NCI-H69 (cell line): ENCODE results near the gene HDAC9.
A peak's percentile ranks its signal among the peaks of the same experiment; 100 is the strongest.

Experiments
- DNase-seq: peaks from one replicate; lab custom pipeline; 2025; lab: John Stamatoyannopoulos, UW

HDAC9 gene

DNA sequence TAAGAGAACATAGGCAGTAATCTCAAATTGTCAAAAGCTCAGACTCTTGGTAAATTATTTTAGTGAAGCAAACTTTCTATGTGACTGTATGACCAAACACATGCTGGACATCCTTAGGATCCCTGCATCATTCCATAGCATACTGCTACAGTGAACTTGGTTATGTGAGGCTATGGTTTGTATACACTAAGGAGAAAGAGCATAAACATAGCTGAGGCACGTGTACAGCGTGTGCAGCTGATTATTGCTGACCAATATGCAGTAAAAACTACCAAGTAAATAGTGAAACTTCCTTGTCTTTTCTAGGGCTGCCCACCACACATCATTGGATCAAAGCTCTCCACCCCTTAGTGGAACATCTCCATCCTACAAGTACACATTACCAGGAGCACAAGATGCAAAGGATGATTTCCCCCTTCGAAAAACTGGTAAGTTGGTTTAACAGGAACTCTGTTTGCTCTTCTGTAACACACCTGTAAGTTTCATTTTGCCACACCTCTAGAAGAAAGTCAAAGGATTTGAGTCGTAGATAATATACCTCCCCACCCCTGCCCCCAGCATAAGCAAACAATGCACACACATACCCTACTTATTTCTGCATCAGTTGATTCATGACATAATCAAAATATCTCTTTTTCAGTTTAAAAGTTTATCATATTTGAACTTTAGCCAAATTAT, 98.2 kb downstream of the HDAC9 start:
- DNase-seq = no peak

DNA sequence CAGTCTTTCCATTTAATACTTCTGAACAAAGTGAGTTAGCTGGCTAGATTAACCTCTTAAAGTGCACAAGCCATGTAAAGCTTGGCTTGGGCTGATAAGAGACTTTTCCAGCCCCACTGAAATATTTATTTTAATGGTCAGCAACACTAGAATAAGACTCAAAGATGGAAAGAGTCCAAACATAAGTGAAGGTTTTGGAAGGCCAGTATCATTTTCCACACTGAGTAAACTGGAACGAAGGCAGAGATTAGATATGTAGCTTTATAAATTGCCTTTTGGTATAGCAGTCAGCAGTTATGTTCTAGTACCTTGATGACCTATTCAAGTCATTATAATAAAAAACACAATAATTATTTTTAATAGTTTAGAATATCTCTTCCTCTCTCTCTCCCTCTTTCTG, 102.2 kb downstream of the HDAC9 start:
- DNase-seq = no peak

DNA sequence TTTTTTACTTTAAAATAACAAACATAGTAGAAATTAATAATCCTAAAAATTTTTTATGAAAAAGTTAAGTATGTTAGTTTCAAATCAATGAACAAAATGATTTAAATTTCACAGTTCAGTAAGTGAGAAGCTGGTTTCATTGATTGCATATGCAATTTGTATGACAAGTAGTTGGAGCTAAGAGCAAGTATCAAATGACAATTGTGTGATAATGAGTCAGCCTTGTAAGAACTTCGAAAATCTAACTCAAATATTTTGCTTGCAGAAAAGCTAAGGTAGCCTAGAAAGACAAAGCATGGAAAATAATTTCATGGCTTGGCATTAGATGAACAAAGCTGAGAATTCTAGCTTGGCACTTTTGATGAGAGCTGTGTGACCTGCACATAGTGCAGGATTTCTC, 111.5 kb downstream of the HDAC9 start:
- DNase-seq = peak; percentile 19

DNA sequence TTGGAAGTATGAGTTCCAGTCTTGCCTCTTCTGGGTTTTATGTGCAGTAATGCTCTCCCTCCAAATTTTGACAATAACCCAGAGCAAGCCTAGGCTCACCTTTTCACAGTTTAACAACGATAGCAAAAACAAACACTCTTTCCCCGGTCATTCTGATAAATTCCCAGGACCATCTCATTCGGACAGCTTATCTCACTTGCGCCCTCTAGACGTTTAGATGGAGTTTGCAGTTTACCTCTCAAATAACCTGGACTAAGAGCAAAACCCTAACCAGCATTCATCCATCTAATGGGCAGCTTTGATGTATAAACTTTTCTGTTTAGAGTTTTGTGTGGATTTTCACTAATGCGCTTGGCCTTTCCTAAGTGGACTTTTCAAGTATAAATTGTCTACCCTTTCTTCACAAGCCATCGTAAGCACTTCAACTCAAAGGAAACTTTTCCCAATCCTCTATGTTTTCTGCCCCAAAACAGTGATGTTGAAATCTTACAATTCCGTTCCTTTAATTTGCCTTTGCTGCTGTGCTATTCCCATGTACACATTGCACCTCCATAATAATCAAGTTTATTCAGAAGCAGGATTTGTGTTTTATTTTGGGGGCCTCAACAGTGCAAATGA, 114.9 kb downstream of the HDAC9 start:
- peak; percentile 64 for DNase-seq

DNA sequence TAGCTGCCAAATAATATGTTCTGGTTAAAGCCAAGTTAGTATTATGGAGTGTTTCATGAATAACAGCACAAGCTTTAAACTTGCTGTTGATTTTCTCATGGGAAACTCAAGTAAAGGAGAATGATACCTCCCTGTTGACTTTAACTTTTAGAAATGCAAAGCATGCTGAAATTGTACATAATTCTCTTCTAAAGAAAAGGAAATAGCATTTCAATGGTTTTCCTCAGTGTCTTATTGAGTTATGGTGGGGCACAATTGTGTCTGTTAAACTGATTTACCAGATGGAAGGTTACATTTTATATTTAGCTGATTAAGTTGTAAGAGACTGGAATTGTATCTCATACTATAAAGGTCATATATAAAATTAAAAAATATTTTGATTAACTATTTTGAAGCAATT, 119.3 kb downstream of the HDAC9 start:
- peak; percentile 24 for DNase-seq

DNA sequence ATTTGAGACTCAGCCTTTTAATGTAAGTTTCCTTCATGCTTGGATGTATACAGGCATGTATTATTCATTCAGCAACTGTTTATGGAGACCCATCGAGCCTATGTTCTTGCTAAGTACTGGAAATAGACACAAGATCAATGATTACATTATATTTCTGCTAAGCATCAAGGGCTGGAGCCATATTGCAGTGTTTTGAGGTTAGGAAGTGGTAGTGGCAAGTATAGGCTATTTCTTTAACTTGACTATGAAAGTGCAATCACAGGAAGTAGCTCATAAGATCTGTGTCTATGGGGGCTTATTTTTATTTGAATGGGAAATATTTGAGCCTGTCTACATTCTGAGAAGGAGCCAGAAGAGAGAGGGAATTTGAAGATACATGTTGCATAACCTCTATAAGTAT, 123.8 kb downstream of the HDAC9 start:
- DNase-seq = no peak

DNA sequence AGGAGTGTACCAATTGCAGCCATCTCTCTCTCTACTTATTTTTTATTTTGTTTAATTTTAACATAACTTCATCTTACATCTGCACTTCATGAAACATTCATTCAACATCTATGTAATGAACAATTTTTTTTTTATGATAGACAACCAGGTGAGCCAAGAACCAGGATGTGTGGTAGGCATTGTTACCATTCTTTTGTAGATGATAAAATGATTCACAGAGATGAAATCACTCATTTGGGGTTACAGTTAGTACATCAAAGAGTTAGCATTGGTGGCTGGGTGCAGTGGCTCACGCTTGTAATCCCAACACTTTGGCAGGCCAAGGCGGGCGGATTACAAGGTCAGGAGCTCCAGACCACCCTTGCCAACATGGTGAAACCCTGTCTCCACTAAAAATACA, 127.8 kb downstream of the HDAC9 start:
- no peak for DNase-seq

DNA sequence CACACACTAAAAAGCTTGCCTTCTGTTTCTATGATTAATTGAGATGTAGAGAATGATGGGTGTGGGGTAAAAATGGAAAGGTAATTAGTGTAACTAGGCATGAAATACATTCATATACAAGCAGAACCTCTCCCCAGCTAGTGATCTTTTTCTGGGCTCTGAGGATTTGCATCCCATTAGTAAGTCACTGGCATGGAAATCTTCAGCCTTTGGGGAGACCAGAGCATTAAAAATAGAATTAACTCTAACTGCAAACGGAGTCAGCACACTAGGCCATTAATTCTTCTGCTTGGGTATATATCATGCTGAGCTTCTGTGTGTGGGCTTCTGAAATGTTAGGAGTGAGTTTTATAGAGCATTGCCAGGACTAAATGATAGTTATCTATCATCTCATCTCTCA, 128.9 kb downstream of the HDAC9 start:
- DNase-seq = peak; percentile 48

DNA sequence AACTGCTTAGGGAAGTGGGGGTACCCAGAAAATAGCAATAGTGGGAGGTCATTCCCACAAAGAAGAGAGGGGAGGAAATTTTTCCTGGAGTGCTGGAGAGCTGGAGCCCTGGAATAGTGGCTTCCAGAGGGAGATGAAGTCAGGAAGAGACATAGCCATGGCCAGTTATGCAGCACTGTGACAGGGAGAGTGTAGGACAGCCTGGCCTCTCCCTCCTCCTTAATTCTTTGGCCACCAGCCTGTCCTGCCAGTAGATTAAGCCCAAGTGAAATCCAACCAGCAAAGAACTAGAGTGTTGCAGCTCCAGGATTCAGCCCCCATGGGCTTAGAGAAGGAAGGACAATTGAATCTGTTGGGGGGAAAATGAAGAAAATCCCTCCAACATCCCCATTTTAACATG, 130.5 kb downstream of the HDAC9 start:
- DNase-seq = no peak

DNA sequence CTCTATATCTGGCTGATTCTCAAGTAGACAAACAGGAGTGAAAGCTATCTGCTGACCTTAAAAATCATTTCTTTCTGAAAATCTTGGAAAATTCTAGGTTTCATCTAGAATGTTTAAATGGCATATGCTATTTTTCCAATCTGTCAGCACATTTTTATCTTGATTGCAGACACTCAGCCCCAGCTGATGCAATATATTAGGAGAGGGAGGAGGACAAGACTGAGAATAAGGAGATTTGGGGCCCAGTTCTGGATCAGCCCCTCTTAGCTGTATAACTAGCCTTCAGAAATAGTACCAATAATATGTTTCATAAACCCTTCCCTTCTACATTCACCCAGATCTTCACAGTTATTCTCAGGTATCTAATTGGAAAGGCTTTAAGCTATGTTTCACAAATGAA, 131.2 kb downstream of the HDAC9 start:
- no peak for DNase-seq

DNA sequence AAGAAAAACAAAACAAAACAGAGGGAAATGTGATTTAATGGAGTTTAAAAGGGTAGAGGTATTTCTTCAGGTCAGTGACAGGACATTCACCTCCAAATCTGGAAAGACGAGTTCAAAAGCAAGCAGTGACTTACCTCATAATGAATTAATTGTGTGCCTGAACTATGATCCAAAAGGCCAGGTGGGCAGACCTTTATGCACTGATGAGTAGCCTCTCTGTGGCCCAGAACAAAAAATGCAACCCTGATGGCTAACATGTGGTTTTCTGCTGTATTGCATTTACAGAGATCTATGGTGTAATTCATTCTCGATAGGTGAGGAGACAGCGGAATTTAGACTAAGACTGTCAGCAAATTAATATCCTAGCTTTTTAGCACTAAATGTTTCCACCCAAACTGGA, 142.0 kb downstream of the HDAC9 start:
- DNase-seq = no peak

DNA sequence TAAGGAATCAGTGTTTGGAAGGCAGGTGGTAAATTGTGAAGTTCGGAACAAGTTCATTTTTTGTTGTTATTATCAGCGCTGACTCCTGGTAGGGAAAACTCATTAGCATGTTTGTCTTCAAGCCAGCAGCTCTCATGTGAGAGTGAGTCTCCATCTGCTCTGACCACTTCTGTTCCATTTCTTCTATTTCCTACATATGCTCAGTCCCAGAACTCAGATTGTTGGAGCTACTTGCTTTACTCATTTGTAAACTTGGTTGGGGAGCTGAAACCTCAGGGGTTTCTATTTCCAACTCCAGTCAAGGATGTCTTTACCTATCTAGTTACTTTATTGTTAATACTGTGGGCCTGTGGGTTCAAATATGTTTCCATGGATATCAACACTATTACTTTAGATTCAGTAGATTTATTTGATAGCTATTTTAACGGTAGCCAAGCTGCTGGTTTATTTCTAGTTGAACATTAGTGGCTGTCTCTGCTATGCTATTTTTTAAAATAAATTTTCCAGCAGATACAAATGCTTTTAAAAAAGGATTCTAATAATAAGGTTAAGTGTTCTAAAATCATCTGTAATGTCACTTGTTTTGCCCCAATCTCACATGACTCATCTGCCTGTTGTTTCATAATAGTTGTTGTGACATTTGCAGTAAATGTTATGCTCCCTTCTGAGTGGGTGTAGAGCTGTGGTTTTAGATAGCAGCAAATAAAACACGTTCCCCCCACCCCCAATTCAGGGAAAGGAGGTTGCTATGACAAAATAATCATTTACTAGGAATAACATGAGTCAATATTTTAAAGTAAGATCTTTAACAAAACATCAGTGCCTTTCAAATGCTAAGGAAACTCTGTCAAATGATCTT, 143.3 kb downstream of the HDAC9 start:
- DNase-seq = peak; percentile 24

DNA sequence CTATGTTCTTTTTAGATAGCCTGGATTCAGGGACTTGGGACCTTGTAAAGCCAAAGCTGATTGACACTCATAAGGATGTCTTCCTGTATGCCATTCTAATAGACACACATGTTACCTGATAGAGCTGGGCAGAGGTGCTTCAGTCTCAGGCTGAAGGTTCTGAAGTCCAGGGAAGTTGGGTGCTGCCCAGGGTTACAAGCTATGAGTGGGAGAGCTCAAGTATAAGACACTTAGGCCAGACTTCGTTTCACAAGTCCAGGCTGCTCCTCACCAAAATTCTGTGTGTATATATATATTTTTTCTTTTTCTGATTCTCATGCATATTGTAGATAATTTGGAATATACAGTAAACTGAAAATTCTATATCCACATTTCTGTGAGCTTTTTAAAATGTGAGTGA, 144.2 kb downstream of the HDAC9 start:
- DNase-seq = no peak

DNA sequence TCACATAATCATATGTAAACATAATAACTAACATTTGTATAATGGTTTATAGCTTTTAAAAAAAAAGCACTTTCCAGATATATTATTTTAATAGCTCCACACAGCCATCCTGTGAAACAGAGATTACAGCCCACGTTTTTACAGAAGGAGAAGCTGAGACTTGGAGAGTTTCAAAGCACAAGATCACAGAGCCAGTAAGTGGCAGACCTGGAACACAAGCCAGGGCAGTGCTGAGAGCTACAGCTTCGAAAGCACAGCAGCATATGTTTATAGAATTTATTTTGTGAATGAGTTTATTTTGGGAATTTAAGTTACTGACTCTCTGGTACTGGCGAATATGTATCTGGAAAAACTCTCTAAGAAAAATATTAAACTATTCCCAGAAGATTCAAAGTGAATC, 149.4 kb downstream of the HDAC9 start:
- DNase-seq = no peak

DNA sequence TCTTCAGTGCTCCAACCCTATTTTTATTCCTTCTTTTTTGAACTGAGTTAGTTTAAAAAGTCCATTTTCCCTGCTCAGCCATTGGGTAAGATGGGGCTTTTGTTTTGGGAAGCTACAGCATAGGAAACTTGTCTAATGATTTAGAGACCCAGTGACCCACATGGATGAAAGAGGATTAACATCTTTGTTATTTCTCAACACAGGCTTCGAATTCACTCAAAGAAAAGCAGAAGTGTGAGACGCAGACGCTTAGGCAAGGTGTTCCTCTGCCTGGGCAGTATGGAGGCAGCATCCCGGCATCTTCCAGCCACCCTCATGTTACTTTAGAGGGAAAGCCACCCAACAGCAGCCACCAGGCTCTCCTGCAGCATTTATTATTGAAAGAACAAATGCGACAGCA, 152.0 kb downstream of the HDAC9 start:
- no peak for DNase-seq

DNA sequence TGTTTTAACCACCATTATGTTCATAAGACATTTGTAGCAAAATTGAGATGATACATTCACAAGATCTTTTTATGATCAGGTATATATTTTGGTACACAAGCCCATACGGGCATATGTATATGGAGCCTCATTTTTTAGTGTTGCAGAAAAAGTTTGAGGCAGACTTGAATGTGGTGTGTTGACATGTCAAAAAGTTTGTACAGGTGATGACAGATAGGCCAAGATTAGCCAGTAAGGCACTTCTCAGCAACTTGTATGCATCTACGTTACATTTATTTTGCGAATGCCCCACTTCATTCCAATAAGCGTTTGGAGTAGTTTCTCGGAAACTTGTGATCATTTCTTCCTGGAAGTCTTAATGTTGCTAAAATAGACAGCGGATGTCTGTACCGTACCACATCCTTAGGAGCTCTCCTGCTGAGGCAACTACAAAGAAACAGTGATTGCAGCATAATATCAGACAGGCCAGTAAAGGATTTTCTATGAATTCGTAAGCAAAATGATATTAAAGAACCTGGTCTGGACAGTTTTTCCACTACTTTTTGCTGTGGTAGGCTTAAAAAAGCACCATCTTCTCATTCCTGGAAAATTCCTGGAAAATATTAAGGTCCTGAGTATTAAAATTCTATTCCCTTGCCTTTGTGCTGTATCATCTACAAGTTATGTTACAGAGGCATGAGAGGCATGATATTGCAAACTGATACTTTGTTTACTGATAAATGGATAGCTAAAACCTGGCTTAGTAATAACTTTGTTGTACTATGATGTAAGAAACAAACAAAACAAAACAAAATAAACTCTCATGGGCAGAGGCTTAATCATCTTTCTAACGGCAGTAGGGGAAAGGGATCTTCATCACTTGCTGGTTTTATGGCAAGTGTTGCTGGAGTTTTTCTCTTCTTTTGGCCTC, 153.6 kb downstream of the HDAC9 start:
- no peak for DNase-seq

DNA sequence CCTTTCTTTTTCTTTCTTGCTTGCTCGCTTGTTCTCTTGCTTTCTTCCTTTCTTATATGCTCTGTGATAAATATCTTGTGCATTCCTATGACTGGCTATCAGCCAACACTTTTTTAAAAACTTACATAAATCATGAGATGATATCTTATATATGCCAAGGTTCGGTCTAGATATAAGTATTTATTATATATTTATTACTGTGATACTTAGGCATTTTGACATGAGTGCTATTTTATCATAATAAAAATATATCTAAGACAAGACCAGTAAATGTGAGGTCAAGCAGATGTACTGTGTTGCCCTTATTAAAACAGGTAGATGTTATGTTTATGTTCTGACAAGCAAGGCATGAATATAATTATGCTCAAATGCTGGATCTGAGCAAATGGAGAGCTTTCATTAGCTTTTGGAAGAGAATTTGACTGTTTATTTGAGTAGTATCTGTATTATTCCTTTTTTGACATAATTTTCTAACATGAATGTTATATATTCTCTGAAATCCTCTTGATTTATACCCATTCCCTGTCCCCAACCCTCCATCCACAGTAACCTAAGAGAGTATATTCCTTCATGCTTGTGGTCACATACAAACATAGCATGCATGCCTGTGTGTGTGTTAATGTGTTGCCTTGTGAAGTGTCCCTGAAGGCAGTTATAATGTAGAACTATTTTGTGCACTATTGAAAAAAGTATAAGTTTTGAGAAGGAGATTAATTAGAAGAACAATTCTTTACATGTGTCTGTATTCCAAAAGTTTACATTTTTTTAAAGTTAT, 158.0 kb downstream of the HDAC9 start:
- no peak for DNase-seq

DNA sequence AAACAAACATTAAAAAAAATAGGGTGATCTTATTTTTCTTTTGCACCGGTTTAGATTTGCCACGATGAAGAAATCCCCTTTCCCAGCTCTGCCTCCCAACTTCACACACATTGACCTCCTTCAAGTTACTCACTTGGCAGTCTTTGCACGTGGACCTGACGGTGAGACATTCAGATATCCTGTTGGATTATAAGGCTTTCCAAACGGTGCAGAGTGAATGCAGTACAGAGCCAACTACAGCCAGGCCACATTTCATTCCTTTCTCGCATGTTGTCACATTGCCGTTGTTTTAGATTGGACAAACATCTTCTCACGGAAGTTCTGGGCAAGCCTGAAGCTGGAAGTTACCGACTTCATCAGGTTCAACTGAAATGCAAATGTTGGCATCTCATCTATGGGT, 159.2 kb downstream of the HDAC9 start:
- DNase-seq = no peak

DNA sequence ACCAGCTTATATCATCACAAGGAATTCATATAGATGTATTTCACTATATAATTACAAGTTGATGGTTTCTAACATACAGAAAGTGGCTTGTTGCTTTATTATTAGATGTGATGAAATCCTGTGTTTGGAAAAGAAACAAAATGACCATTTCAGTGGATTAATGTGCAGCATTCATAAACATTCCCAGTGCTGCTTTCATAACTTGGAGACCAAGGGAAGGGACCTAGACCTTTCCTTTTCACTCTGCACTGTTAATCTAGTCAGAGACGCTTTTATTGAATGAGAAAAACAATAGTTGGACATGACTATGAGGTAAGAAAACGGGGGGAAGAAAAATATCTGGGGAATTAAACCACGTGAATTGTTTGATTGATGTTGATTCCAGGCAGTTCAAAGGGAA, 160.0 kb downstream of the HDAC9 start:
- no peak for DNase-seq

DNA sequence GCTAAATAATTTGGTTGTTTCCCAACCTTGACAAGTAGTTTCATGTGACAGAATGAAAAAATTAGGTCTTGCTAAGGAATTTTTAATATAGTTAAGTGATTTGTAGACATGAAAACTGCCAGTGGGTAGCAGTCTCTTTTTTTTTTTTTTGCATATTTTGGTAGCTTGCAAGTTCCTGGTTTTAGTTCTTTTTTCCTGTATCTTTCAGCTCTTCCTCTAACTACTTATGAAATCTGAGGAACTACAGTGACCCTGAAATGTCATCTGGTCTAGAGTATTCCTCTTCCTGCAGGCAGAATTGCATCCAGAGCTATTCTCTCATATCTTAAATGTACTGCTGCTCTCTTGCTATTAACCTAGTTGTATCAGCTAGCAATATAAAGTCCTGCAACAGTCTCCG, 160.4 kb downstream of the HDAC9 start:
- no peak for DNase-seq

DNA sequence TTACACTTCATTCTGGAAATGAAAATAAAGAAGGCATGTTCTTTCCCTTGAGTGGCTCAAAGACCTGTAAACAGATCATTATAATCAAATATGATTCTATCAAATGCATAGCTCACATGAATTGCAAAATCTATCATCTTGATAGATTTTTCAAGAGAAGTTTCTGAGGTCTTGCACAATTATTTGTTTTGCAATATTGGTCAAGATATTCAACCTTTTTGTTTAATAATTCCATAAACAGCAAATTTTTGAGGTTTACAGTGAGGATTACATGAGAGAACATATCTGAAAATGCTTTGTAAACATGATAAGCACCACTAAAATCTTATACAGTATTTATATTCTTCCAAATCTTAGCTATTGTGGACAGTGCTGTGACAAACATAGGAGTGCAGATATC, 160.8 kb downstream of the HDAC9 start:
- DNase-seq = no peak
